ENCODE data around the gene ANXA2R. TPM values are rescaled to one million over a fixed set of nuclear protein-coding genes. Genes with fewer than 3 reads are reported as not detected.

The ANXA2R gene
- total and polyA plus RNA-seq, 2 of the 13 experiments (the other 11 are each of a cell fraction or from before 2014, with no cell fraction given): 0.95 to 1.3 TPM

GRCh38 chr5:43042626-43043399 lies 2.7 kb upstream of the ANXA2R start (continued):
- TF ChIP-seq ZNF512 (CRISPR knock-in tag; IDR thresholded peaks at IDR 0.05) (no peak), HIVEP1 (CRISPR knock-in tag; IDR thresholded peaks at IDR 0.05) (no peak), FOXA3 (CRISPR knock-in tag; IDR thresholded peaks at IDR 0.05) (0 out of 2 replicates have a peak, but pooled peaks have one; percentile 4), TBL1XR1 (IDR thresholded peaks at IDR 0.05; ENCODE audit: borderline replicate concordance, low read length, partially characterized antibody) (no peak), ATF6 (CRISPR knock-in tag; conservative IDR thresholded peaks at IDR 0.05) (no peak), HDAC6 (IDR thresholded peaks at IDR 0.05; ENCODE audit: low read depth, low read length) (no peak), KLF9 (CRISPR knock-in tag; IDR thresholded peaks at IDR 0.05; ENCODE audit: low read depth) (no peak), ZSCAN22 (CRISPR knock-in tag; IDR thresholded peaks at IDR 0.05) (no peak), ZNF782 (CRISPR knock-in tag; IDR thresholded peaks at IDR 0.05; ENCODE audit: borderline replicate concordance) (no peak), ATM (IDR thresholded peaks at IDR 0.05; ENCODE audit: borderline replicate concordance) (no peak), ZNF891 (CRISPR knock-in tag; IDR thresholded peaks at IDR 0.05) (no peak), ZNF34 (CRISPR knock-in tag; IDR thresholded peaks at IDR 0.05; ENCODE audit: borderline replicate concordance) (no peak), ZNF646 (CRISPR knock-in tag; IDR thresholded peaks at IDR 0.05) (no peak), AGO2 (optimal IDR thresholded peaks at IDR 0.05; ENCODE audit: low read depth, low read length) (peak; percentile 25), ZNF205 (CRISPR knock-in tag; IDR thresholded peaks at IDR 0.05) (no peak), ZNF232 (CRISPR knock-in tag; IDR thresholded peaks at IDR 0.05; ENCODE audit: borderline replicate concordance) (no peak; the same call in 1 of the 2 replicates), FOXP4 (CRISPR knock-in tag; IDR thresholded peaks at IDR 0.05) (no peak; the same call in none of the 2 replicates)
